Stimulated activated CD8-positive, alpha-beta memory T cell treated with anti-CD3 and anti-CD28 coated beads, Interleukin-15, amount 100 ng/mL, for 4 hours (primary cell): ENCODE data around the gene ANKRD13C.
"Not testable (repeated sequence)": the region's sequence is repeated elsewhere in the genome, so short reads cannot be mapped to it uniquely, and the experiment has no call there.

Experiments used
- DNase-seq, 2 donors: peaks; one replicate each; pipeline ENCODE4 v3.0.0-alpha.2; 2020; ENCODE audit warnings: low read depth in 2 of 2

Gene ANKRD13C

DNA sequence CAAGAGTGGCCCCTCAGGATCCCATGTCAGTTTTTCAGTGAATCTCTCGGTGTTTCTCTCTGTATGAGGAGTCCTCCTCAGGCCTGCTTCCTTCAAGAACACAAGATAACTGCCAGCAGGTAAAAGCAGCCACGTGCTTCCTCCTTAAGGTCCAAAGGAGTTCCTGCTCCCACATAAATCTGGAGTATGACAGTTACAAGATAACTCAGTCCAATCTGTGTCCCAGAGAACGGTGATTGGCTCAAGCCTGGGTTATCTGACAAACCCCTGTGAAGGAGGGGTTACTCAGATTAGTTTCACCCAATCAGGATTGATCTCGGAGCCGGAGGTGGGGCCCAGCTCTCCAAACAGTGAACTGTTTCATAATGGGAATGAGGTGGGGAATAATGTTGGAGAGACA, 5.8 kb upstream of the ANKRD13C start:
- DNase-seq = no peak

GRCh38 chr1:70358921-70359564, 4.5 kb upstream of the ANKRD13C start:
- DNase-seq = no peak

- DNase-seq = no peak
These were observed 1.4 kb upstream of the ANKRD13C start for GRCh38 chr1:70355920-70356319.

DNA sequence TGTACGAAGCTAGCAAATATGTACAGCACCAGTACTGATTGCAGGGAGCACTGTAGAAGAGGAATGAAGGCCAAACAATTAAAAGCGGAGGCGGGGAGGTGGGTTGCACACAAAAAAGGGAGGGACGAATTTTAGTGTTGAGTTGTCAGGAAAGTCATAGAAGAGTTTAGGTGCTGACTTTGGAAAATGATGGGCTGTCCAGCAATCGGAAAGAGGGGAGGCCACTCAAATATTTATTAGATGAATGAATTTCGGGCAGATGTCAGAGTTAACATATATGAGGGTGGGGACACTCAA, 537 bp upstream of the ANKRD13C start:
- no peak for DNase-seq

DNA sequence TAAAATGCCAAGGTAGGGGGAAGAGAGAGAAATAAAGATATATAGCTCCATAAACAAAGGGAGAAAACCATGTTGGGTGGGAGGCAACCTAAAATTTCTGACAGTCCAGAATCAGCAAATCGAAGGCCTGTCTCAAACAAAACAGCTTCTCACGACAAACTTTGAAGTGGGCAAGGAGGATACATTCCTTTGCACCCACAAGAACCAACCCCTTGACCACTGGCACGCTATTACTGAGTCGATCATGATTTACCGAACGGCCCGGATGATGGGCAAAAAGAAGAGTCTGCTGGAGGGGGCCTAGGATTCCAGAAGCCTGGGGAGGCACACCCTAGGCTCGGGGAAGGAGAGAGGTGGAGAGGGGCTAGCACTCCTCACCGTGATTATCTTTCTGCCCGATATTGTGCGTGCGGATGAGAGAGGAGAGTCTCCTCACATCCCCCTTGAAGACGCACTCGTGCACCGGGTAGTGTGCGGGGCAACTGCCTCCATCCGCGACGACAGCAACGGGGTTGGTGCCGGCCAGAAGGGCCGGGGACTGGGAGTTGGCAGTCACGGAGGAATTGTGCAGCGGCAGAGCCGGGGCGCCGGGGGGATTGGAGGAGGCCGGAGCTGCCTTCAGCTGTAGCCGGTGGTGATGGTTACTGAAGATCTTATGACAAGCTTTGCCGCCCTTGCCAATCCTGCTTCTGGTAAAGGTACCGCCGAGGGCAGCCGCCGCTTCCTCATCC, 756 bp downstream of the ANKRD13C start:
- DNase-seq = no peak

GRCh38 chr1:70353044-70353443, 1.5 kb downstream of the ANKRD13C start:
- DNase-seq = no peak

DNA sequence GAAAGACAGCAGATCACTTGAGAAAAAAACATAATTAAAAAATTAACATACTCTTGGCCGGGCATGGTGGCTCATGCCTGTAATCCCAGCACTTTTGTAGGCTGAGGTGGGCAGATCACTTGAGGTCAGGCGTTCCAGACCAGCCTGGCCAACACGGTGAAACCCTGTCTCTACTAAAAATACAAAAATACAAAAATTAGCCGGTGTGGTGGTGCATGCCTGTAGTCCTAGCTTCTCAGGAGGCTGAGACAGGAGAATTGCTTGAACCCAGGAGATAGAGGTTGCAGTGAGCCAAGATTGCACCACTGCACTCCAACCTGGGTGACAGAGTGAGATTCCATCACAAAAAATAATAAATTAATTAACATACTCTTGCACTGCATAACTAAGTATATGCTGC, 4.7 kb downstream of the ANKRD13C start:
- not testable (repeated sequence) for DNase-seq

DNA sequence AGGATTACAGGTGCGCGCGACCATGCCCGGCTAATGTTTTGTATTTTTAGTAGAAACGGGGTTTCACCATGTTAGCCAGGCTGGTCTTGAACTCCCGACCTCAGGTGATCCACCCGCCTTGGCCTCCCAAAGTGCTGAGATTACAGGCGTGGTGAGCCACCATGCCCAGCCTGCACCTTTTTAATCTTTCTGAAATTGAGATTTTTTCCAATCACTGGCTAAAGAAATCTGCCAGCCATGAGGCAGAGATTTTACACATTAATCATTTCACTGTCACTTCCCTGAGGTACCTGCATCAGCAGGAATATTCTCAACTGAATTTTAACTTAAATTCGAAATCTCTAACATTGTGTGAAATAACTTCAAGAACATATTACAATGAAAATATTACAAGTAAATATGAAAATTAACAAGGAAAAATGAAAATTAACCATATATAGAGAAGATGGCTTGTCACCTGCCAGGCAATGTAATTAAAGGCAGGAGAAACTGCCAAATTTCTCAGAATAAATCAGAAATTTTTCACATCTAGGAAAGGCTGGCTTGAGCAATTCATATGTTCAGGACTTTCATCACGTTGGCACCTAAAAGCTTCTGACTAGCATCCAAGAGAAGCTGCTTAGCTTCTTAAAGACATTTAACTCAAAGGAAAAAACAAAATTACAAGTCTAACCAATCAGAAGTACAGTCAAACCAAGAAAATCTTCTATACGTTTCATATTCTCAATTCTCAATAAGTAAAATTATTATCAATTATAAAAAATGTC, 5.9 kb downstream of the ANKRD13C start:
- no peak for DNase-seq

- DNase-seq = not testable (repeated sequence)
These were observed 14.9 kb downstream of the ANKRD13C start for GRCh38 chr1:70339644-70340043.

DNA sequence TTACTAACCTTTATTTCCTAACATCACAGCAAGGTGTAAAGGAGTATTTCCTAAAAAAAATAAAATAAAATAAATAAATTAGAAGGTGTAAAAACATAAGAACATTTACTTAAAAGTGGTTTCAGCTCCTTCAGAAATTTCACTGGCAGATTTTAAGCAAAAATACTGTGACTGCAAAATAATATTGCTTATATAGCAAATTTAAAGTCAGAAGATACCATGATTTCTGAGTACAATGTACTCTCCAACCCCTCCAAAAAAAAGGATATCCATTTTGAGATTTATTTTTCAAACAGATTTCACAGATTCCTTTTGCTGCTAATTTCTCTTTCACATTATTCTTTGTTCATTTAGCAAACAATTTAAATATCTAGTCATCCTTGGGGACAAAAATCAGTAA, 18.5 kb downstream of the ANKRD13C start:
- DNase-seq = no peak

DNA sequence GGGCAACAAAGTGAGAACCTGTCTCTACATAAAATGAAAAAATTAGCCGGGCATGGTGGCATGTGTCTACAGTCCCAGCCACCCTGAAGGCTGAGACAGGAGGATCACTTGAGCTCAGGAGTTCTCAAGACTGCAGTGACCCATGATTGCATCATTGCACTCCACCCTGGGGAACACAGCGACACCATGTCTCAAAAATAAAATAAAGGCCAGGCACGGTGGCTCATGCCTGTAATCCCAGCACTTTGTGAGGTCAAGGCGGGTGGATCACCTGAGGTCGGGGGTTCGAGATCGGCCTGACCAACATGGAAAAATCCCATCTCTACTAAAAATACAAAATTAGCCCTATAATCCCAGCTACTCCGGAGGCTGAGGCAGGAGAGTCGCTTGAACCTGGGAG, 20.1 kb downstream of the ANKRD13C start:
- no peak for DNase-seq

DNA sequence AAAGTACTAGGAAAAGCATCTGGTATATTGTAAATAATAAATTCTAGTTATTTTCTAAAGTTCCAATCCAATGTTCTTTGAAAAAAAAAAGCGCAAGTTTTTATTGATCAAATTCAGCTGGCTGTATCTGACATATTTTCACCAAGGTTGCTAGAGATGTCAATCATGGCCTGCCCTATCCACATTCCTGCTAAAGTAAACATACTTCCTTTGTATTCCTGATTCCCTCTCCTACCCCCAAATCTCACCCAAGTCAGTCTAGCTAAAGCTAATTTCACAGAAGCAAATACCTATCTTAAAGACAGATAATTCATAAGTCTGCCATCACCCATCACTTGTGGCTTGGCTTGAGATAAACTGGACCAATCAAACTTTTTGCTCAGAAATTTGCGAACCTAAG, 21.3 kb downstream of the ANKRD13C start:
- DNase-seq = no peak

DNA sequence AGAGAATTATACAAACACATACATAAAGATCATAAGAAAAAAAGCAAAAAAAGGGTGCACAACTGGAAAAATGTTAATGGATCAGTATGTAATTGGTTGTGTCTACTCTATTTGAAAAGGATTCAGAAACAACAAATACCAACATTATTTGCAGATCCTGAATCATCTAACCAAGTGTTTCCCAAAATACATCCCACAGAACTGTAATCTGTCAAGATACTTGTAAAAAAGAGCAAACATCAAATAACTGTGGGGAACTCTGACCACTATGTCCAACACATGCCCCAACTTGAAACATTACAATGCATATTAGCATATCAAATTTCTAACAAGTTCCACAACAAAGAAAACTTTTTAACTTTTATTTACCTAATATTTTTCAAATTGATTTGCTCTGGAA, 22.6 kb downstream of the ANKRD13C start:
- no peak for DNase-seq

DNA sequence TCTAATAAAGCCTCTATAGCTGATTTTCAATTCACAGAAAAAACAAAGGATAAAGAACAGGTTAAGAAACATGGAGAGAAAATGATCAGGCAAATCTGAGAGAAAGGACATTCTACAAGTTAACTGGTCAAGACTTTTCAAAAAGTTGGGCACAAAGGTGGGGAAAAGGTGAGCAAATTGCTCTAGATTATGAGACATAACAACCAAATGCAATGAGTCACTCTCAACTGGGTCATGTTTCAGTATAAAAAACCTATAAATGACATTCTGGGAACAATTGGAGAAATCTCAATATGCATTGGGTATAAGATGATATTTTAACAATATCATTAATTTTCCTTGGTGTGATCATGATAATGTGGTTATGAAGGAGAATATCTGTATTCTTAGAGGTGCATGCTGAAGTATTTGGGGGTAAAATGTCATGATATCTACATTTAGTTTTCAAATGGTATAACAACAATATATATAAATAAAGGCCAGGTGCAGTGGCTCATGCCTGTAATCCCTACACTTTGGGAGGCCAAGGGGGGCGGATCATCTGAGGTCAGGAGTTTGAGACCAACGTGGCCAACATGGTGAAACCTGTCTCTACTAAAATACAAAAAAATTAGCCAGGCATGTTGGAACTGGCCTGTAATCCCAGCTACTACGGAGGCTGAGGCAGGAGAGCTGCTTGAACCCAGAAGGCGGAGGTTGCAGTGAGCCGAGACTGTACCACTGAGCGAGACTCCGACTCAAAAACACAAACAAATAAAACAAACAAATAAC, 27.0 kb downstream of the ANKRD13C start:
- no peak for DNase-seq

DNA sequence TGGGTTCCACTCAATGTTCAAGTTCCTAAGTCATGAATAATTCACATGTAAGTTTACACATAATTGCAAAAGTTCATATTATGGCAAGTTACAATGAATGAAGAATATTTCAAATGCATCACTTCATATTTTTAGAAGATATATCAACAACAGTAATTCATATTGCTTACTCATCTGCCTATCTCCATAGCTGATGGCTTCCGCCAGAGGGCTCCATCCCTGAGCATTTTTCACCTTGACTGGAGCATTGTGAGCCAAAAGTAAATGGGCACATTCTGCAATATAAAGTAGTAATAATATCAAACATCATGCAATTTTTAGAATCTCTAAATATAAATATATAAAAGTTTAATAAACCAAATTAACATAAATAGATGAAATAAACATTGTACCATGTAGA, 29.8 kb downstream of the ANKRD13C start:
- DNase-seq = no peak

GRCh38 chr1:70319750-70320149, 34.8 kb downstream of the ANKRD13C start:
- no peak for DNase-seq

DNA sequence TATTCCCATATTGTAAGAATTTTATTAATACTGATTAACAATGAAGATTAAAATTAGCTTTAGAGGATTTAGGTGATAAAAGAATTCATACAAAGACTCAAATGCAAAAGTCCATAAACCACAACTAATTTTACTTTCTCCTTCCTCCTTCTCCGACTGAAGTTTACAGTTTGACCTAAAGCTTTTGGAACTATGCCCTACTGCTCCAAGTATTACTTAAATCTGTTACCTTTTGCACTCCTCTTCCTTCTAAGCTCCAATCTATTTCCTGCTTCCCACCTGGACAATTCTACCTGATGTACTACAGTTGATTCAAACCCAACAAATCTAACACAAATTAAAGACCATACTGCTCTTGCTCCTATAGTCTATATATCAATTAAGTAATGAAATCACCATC, 36.3 kb downstream of the ANKRD13C start:
- DNase-seq = no peak

- no peak for DNase-seq
These were observed 37.4 kb downstream of the ANKRD13C start for GRCh38 chr1:70317087-70317486.

GRCh38 chr1:70315782-70316181, 38.7 kb downstream of the ANKRD13C start:
- no peak for DNase-seq

- DNase-seq = no peak
These were observed 39.7 kb downstream of the ANKRD13C start for GRCh38 chr1:70314706-70315304.

DNA sequence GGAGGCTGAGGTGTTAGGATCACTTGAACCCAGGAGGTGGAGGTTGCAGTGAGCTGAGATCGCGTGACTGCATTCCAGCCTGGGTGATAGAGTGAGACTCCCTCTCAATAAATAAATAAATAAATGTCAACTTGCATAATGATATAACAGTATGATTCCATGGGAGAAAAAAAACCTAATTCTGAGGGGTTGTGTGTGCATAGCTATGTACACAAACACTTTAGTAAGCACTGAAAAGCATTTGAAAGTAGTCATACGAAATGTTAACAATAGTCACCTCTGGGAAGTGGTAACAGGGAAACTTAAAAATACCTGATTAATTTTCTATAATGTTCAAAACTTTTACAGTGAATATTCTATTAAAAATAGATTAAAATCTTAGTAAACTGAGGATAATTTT, 43.2 kb downstream of the ANKRD13C start:
- DNase-seq = no peak

- no peak for DNase-seq
These were observed 55.0 kb downstream of the ANKRD13C start for GRCh38 chr1:70299472-70299871.
